ENCODE measurements around the gene DTNB. TPM values are rescaled to one million over a fixed set of nuclear protein-coding genes. Genes with fewer than 3 reads are reported as not detected.

The DTNB gene
- total and polyA plus RNA-seq, 10 of the 15 experiments (the other 5 are each of a cell fraction or from before 2014, with no cell fraction given) = 4.5 to 30.6 (median 11.9) TPM

DNA sequence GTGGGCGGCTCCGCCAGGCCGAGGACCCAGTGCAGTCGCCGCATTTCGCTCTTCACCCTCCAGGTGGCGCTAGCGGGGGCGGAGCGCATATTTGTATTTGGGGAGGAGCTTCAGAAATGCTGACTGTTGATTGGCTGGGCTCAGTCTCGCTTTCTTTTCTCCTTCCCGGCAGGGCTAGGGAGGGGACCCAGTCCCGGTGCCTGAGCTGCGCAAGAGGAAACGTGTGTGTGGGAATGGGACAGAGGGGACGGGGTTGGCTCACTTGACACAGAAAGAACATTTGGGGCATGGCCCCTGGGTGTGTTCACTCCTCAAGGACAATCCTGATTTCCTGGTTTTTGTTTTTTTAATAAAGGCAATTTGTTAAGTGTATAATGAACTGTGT lies 311.3 kb downstream of the DTNB start (continued):
- TF ChIP-seq, protein P1, sequence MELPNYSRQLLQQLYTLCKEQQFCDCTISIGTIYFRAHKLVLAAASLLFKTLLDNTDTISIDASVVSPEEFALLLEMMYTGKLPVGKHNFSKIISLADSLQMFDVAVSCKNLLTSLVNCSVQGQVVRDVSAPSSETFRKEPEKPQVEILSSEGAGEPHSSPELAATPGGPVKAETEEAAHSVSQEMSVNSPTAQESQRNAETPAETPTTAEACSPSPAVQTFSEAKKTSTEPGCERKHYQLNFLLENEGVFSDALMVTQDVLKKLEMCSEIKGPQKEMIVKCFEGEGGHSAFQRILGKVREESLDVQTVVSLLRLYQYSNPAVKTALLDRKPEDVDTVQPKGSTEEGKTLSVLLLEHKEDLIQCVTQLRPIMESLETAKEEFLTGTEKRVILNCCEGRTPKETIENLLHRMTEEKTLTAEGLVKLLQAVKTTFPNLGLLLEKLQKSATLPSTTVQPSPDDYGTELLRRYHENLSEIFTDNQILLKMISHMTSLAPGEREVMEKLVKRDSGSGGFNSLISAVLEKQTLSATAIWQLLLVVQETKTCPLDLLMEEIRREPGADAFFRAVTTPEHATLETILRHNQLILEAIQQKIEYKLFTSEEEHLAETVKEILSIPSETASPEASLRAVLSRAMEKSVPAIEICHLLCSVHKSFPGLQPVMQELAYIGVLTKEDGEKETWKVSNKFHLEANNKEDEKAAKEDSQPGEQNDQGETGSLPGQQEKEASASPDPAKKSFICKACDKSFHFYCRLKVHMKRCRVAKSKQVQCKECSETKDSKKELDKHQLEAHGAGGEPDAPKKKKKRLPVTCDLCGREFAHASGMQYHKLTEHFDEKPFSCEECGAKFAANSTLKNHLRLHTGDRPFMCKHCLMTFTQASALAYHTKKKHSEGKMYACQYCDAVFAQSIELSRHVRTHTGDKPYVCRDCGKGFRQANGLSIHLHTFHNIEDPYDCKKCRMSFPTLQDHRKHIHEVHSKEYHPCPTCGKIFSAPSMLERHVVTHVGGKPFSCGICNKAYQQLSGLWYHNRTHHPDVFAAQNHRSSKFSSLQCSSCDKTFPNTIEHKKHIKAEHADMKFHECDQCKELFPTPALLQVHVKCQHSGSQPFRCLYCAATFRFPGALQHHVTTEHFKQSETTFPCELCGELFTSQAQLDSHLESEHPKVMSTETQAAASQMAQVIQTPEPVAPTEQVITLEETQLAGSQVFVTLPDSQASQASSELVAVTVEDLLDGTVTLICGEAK (IDR thresholded peaks at IDR 0.05; ENCODE audit: borderline replicate concordance) = no peak
- TF ChIP-seq POLR2AphosphoS2 (IDR thresholded peaks at IDR 0.05; ENCODE audit: low read depth, low read length) (peak; percentile 87; the same call in 1 of the 2 replicates), SUZ12 (IDR thresholded peaks at IDR 0.05; ENCODE audit: unreplicated experiment) (no peak), BHLHE40 (IDR thresholded peaks at IDR 0.05; ENCODE audit: borderline replicate concordance in 1 of 2, low read depth in 2 of 2, low read length in 1 of 2) (peak; percentile 27 to 67; a peak in 2 of 4 replicates), PBX3 (IDR thresholded peaks at IDR 0.05; ENCODE audit: insufficient replicate concordance, low read depth, low read length) (no peak), EZH2 (IDR thresholded peaks at IDR 0.05; ENCODE audit: borderline replicate concordance, control insufficient read depth, low read depth, low read length) (no peak), CHD4 (IDR thresholded peaks at IDR 0.05) (no peak), ZNF274 (IDR thresholded peaks at IDR 0.05; ENCODE audit: insufficient read depth, insufficient read length) (no peak), POU2F2 (IDR thresholded peaks at IDR 0.05; ENCODE audit: borderline replicate concordance, low read depth, low read length) (peak; percentile 94), KDM1A (IDR thresholded peaks at IDR 0.05; ENCODE audit: borderline replicate concordance) (no peak), ZNF622 (IDR thresholded peaks at IDR 0.05) (no peak), CHD1 (IDR thresholded peaks at IDR 0.05; ENCODE audit: low read depth, low read length) (no peak), MYB (IDR thresholded peaks at IDR 0.05; ENCODE audit: borderline replicate concordance, low read depth, low read length) (0 out of 2 replicates have a peak, but pooled peaks have one; percentile 36), BCL3 (IDR thresholded peaks at IDR 0.05; ENCODE audit: borderline replicate concordance, insufficient read depth, low read depth, low read length, poor library complexity, severe bottlenecking) (no peak), TARDBP (IDR thresholded peaks at IDR 0.05; ENCODE audit: borderline replicate concordance) (no peak), SPI1 (IDR thresholded peaks at IDR 0.05; ENCODE audit: borderline replicate concordance, insufficient read depth, low read depth, low read length) (no peak)
- TF ChIP-seq, protein P2, sequence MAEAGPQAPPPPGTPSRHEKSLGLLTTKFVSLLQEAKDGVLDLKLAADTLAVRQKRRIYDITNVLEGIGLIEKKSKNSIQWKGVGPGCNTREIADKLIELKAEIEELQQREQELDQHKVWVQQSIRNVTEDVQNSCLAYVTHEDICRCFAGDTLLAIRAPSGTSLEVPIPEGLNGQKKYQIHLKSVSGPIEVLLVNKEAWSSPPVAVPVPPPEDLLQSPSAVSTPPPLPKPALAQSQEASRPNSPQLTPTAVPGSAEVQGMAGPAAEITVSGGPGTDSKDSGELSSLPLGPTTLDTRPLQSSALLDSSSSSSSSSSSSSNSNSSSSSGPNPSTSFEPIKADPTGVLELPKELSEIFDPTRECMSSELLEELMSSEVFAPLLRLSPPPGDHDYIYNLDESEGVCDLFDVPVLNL (IDR thresholded peaks at IDR 0.05; ENCODE audit: low read depth, low read length) = no peak
- TF ChIP-seq, protein P3, sequence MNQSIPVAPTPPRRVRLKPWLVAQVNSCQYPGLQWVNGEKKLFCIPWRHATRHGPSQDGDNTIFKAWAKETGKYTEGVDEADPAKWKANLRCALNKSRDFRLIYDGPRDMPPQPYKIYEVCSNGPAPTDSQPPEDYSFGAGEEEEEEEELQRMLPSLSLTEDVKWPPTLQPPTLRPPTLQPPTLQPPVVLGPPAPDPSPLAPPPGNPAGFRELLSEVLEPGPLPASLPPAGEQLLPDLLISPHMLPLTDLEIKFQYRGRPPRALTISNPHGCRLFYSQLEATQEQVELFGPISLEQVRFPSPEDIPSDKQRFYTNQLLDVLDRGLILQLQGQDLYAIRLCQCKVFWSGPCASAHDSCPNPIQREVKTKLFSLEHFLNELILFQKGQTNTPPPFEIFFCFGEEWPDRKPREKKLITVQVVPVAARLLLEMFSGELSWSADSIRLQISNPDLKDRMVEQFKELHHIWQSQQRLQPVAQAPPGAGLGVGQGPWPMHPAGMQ (IDR thresholded peaks at IDR 0.05; ENCODE audit: borderline replicate concordance) = no peak
- TF ChIP-seq, protein P4, sequence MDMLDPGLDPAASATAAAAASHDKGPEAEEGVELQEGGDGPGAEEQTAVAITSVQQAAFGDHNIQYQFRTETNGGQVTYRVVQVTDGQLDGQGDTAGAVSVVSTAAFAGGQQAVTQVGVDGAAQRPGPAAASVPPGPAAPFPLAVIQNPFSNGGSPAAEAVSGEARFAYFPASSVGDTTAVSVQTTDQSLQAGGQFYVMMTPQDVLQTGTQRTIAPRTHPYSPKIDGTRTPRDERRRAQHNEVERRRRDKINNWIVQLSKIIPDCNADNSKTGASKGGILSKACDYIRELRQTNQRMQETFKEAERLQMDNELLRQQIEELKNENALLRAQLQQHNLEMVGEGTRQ (IDR thresholded peaks at IDR 0.05; ENCODE audit: borderline replicate concordance, low read depth, low read length) = no peak

Measured in GM12878 (cell line).